ENCODE data around the gene PPP2R3A. TPM values are rescaled to one million over a fixed set of nuclear protein-coding genes. Genes with fewer than 3 reads are reported as not detected.

PPP2R3A gene
- total RNA-seq, 1 donor from 2014 or later, result 9.0 TPM

- no peaks in the 10 kb centered on the region for H3K27me3 ChIP-seq (ENCODE audit: low read depth)
- H3K27ac ChIP-seq, result peak overlapping the region; percentile 82
- intact Hi-C loops (cut with DNase I), result no loop called here
- TF ChIP-seq CTCF (IDR thresholded peaks at IDR 0.05), result no peak
- no peak for DNase-seq
- peak; percentile 27 to 33 for ATAC-seq
- H3K9me3 ChIP-seq, result peaks cover 9% of the 10 kb centered on the region
- H3K4me3 ChIP-seq, result peak overlapping the region; percentile 82
- H3K36me3 ChIP-seq, result no peaks in the 10 kb centered on the region
- peaks cover 14% of the 10 kb centered on the region for H3K4me1 ChIP-seq
These were observed 411 bp upstream of the PPP2R3A start for GRCh38 chr3:135965129-135965505.

GRCh38 chr3:135966271-135966961, 888 bp downstream of the PPP2R3A start:
- intact Hi-C loops (cut with DNase I), result no loop called here
- H3K27ac ChIP-seq, result peak overlapping the region; percentile 82
- no peaks in the 10 kb centered on the region for H3K27me3 ChIP-seq (ENCODE audit: low read depth)
- DNase-seq, result no peak
- no peaks in the 10 kb centered on the region for H3K9me3 ChIP-seq
- peaks cover 14% of the 10 kb centered on the region for H3K4me1 ChIP-seq
- ATAC-seq, result peak in 1 of 2 donors; percentile 3
- H3K36me3 ChIP-seq, result no peaks in the 10 kb centered on the region
- no peak for TF ChIP-seq CTCF (IDR thresholded peaks at IDR 0.05)
- peak overlapping the region; percentile 82 for H3K4me3 ChIP-seq

GRCh38 chr3:135966962-135967274, 1.4 kb downstream of the PPP2R3A start:
- Histone ChIP-seq H3K27me3 (ENCODE audit: low read depth) (no peaks in the 10 kb centered on the region), H3K36me3 (no peaks in the 10 kb centered on the region), H3K9me3 (no peaks in the 10 kb centered on the region), H3K4me3 (peak overlapping the region; percentile 82), H3K4me1 (peaks cover 14% of the 10 kb centered on the region), H3K27ac (peak overlapping the region; percentile 82)
- ATAC-seq, result no peak
- no peak for DNase-seq
- intact Hi-C loops (cut with DNase I), result no loop called here
- TF ChIP-seq CTCF (IDR thresholded peaks at IDR 0.05), result no peak

- intact Hi-C loops (cut with DNase I), result no loop called here
These were observed 2.3 kb downstream of the PPP2R3A start for GRCh38 chr3:135967867-135968266.

GRCh38 chr3:135970506-135971116, 5.1 kb downstream of the PPP2R3A start:
- no peaks in the 10 kb centered on the region for H3K36me3 ChIP-seq
- no peaks in the 10 kb centered on the region for H3K9me3 ChIP-seq
- intact Hi-C loops (cut with DNase I), result no loop called here
- no peak for TF ChIP-seq CTCF (IDR thresholded peaks at IDR 0.05)
- no peak overlapping the region for H3K4me3 ChIP-seq
- no peak overlapping the region for H3K27ac ChIP-seq
- H3K27me3 ChIP-seq (ENCODE audit: low read depth), result no peaks in the 10 kb centered on the region
- ATAC-seq (no peak), DNase-seq (no peak)
- peaks cover 14% of the 10 kb centered on the region for H3K4me1 ChIP-seq

More at GRCh38 chr3:135967867-135968266, 2.3 kb downstream of the PPP2R3A start:
- H3K36me3 ChIP-seq, result no peaks in the 10 kb centered on the region
- DNase-seq (no peak), ATAC-seq (no peak)
- TF ChIP-seq CTCF (IDR thresholded peaks at IDR 0.05), result no peak
- H3K9me3 ChIP-seq, result no peaks in the 10 kb centered on the region
- H3K27ac ChIP-seq, result no peak overlapping the region
- no peak overlapping the region for H3K4me3 ChIP-seq
- no peaks in the 10 kb centered on the region for H3K27me3 ChIP-seq (ENCODE audit: low read depth)
- peaks cover 14% of the 10 kb centered on the region for H3K4me1 ChIP-seq
